Middle frontal gyrus (tissue), 1 donor: ENCODE results near the gene MND1.

Experiments
- DNase-seq: peaks from one replicate; pipeline ENCODE4 v3.0.0-alpha.2; 2015; ENCODE audit warnings: low spot score; ENCODE audit errors: extremely low spot score

Gene MND1

DNA sequence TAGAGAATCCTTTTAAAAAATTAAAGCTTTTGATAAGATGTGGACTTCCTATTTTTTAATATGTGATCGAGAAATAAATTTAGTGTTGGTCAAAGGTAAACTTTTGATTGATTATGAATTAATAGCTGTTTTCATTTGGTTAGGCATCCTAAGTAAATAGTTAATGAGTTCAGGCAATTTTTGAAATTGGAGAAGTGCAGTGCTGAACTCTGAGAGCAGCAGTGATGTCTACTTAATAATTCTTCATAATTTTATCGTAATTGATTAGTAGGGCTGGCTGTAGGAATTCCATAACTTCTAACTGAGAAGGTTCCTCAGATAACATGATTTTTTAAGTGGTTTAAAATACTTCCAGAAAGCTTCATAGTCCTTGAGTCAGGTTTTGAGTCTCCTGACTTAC lies 1.5 kb downstream of the MND1 start:
- no peak for DNase-seq

DNA sequence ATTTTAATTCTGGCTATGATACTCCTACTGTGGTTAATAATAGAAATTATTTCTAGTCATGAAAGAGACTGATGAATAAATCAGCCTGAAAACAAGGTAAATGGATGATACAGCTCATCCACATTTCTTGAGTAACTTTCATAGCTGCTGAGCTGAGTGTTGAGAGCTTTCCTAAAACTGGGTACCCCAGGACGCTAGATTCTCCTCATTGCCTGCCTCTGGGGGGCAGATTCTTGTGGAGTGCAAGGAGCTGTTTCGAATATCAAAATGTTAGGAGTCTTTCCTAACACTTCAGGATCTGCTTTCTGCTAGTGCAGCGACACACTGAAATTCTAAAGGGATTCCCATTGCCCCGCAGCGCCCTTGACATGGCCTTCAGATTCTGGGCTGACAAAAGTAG lies 2.1 kb downstream of the MND1 start:
- DNase-seq, result no peak

DNA sequence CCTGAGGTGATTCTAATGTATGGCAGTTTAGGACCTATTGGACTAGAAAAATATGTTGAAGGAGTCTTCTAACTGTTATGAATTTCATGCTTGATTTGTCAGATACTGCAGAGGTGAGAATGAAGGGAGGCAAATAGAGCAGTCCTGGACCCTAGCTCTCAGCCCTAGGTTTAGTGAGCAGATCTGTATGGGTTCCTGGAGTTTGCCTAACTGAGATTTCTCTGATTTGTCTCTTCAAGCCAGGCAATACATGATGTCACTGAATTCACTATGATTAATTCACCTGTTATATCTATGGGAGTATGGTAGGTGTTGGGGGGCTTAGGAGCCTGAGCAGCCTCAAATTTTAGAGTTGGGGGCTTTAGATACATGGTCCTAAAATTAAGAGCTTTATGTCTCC lies 2.6 kb downstream of the MND1 start:
- no peak for DNase-seq

DNA sequence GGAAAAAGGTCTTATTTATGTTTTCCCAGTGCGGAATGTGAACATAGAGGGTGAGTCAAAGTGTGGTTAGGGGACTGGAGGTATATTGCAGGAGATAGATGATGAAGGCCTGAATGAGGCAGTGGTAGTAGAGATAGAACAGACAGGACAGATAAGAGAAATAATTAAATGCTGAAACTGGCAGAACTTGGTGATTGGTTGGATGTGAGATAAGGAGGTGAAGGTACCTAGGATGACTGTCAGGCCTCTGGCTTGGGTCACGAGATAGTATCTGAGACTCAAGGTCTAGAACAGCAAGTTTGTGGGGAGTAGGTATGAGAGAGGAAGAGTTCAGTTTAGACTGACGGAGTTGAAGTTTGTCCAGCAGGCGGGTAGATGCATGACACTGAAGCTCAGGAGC lies 3.5 kb downstream of the MND1 start:
- DNase-seq, result no peak

DNA sequence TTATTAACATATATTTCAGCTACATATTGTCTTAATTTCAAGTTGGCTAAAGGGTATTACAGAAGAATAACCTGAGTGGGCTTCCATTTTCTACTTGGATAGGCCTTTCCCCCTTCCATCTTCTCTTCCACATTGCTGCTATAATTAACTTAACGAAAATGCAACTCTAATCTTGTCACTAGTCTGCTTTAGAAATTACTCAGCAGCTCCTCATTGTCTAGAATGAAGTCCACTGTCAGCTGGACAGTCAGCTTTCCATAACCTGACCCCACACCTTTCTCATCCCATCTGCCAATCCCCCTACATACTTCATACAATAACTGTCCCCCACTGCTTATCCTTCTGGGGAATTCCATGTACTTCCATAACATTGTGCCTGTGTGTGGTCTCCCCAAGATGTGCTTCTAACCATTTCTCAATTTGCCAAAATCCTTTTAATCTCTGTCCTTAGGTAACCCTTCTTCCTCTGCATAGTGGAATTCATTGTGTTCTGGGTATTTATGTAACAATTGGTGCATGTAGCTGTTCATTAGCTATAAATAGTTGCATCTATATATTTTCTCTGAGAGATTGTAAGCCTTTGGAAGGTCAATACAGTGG lies 4.8 kb downstream of the MND1 start:
- DNase-seq, result no peak

DNA sequence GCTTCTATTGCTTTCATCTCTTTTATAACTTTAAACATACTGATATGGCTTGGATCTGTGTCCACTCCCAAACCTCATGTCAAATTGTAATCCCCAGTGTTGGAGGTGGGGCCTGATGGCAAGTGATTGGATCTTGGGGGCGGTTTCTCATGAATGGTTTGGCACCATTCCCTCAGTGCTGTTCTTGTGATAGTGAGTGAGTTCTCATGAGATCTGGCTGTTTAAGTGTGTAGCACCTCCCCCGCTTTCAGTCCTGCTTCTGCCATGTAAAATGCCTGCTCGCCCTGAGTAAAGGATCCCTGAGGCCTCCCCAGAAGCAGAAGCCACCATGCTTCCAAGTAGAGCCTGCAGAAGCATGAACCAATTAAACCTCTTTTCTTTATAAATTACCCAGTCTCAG lies 17.7 kb downstream of the MND1 start:
- no peak for DNase-seq

DNA sequence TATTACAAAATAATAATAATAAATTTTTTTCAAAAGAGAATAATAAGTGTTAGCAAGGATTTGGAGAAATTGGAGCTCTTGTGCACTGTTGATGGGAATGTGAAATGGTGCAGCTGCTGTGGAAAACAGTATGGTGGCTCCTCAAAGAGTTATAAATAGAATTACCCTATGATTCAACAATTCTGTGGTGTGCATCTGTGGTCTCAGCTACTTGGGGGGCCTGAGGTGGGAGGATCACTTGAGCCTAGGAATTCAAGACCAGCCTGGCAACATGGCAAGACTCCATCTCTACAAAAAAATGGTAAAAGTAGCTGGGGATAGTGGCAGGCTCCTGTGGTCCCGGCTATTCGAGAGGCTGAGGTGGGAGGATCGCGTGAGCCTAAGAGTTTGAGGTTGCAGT lies 19.6 kb downstream of the MND1 start:
- DNase-seq, result no peak

DNA sequence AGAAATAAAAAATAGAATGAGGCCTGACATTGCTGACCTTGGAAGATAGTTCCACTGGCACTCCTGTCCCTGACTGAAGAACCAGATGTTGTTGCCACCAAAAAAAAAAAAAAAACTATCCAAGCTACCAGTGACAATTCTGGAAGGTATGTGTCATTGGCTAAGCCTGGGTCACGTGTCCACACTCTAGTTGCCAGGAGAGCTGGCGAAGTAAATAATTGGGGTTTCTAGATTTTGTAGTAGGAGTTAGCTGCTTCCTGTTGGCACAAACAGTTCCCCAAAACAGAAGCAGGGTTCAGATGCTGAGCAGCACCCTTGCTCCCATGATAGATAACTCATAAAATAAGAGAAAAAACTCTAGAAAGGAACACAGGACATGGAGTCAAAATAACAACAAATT lies 20.5 kb downstream of the MND1 start:
- DNase-seq, result no peak

DNA sequence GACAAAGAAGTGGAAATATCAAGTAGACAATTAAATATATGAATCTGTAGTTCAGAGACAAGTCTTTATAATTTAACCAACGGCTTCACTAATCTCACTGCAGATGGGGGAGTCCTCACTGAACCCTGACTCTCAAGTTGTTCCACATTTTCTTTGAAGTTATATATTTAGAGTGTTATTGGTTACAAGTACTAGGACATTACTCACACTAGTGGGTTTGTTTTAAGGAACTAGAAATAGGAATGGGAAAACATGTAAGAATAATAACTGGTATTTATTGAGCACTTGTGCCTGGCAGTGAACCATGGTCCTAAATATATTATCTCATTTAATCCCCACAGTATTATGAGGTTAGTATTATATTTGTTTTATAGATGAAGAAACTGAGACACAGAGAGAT lies 22.0 kb downstream of the MND1 start:
- no peak for DNase-seq

DNA sequence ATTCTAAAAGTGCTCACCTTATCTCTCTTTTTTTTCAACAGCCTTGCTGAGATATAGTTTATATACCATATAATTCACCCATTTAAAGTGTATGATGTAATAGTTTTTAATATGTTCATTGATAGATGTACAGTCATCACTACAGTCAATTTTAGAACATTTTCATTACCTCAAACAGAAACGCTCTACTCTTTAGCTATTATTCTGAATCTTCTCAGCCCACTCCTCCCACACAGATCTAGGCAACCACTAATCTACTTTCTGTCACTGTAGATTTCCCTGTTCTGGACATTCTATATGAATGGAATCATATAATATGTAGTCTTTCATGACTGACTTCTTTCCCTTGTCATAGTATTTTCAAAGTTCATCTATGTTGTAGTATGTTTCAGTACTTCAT lies 22.6 kb downstream of the MND1 start:
- no peak for DNase-seq

DNA sequence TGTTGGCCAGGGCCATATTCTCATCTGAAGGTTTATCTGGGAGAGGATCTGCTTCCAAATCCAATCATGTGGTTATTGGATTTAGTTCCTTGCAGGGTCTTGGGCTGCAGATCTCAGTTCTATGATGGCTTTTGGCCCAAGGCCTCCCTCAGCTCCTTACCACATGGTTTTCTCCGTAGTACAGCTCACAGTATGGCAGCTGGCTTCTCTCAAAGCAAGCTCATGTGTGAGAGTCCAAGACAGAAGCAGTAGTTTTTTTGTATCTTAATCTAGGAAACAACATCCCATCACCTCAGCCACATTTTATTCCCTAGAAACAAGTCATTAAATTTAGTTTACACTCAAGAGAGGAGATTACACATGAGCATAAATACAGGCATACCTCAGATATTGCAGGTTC lies 24.5 kb downstream of the MND1 start:
- DNase-seq, result no peak

DNA sequence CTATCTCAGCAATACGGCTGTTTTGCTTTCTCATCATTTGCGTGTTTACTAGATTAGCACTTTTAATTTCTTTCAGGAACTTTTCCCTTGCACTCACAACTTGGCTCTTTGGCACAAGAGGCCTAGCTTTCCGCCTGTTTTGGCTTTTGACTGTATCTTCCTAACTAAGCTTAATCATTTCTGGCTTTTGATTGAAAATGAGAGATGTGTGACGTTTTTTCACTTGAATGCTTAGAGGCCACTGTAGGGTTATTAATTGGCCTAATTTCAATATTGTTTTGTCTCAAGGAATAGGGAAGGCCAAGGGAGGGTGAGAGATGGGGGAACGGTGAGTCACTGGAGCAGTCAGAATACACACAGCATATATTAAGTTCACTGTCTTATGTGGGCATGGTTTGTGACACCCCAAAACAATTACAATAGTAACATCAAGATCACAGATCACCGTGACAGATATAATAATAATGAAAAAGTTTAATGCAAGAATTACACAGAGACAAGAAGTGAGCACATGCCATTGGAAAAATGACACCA lies 27.3 kb downstream of the MND1 start:
- no peak for DNase-seq

DNA sequence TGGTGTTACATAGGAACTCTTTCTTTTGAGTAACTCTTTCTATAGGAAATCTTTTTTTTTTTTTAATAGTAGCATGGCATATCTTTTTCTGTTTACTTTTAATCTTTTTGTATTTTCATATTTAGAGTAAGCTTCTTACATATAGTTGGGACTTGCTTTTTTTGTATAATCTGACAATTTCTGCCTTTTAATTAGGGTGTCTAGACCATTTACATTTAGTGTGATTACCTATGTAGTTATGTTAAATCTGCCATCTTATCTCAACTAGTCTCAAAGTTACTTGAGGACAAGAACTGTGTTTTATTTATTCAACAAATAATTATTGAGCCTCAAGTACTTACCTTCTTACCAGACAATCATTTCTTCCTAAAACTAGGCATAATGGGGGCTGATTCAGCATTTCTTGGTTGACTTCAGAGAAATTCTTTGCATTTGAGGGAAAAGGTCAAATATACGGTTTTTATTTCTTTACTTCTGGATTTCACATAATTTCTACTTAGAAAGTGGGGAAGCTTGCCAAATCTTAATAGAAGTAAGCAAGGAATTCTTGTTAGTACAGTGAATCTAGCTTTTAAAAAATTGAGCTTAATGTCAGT lies 28.6 kb downstream of the MND1 start:
- DNase-seq, result no peak

DNA sequence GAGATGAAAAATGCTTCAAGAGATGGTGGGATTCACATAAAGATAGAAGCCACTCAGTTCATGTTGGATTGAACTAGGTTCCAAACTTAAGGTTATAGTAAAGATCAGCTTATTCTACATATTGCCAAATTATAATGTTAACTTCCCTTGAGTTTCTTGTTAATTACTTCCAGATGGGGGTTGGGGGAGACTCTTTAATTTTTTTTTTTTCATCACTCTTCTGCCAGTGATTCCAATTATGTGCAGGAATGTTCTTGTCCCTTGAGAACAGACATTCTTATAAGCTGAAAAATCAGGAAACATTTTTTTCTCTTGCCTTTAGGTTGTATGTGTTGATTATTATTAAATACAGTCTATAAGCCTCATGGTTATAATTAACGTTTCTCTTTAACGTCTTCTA lies 30.0 kb downstream of the MND1 start:
- DNase-seq, result no peak

DNA sequence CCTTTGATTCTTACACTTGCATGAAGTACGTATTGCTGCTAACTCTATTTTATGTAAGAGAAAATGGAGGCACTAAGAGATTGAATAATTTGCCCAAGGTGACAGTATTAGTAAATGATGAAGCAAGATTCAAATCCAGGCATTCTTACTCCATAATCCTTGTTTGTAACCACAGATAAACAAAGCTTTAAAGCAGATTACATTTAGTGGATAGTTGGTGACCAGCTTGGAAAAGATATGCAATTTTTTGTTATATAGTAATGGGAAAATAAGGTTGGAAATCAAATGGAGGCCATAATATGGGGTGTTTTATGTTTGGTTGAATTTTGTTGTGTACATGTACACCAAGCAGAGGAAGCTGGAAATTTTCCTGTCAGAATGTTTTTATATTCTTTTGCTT lies 30.8 kb downstream of the MND1 start:
- no peak for DNase-seq

DNA sequence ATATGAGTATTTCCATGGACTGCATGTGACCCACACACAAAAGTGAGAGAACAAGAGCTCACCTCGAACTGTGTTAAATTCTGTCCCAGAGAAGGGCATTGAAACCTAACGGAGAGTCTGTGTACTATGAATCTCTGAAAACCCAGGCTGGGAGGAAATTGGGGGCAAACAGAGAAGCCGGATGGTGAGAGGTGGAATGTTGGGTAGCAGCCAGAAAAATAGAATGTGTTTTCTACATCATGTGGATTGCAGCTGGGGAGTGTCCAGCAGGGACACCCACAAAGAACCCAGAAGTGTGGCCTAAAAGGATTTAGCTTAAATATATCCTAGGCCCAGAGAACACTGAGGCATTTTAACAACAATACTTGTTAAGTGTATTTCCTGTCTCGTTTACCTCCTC lies 38.6 kb downstream of the MND1 start:
- DNase-seq, result no peak

DNA sequence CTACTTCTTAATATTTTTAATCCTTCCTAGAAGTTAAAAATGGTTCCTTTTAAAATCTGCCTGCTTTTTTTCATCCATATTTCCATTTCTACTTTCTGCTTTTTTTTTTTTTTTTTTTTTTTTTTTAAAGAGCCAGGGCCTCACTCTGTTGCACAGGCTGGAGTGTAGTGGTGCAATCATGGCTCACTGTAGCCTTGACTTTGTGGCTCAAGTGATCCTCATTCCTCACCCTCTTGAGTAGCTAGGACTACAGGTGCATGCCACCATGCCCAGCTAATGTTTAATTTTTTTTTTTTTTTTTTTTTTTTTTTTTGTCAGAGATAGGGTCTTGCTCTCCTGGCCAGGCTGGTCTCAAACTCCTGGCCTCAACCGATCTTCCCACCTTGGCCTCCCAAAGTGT lies 39.7 kb downstream of the MND1 start:
- no peak for DNase-seq

DNA sequence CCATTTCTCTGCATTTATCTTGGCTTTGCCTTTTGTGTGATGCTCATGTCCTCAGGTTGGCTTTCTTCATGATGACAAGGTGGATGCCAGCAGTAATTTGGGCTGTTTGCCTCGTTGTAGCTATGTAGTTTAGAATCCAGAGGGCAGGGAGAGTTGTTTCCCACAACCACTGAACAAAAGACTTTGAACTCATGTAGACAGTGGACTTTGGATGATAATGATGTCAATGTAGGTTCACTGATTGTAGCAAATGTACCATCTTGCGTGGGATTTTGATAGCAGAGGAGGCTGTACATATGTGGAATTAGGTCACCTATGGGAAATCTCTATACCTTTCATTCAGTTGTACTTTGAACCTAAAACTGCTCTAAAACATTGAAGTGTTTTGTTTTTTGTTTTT lies 41.3 kb downstream of the MND1 start:
- DNase-seq, result no peak

DNA sequence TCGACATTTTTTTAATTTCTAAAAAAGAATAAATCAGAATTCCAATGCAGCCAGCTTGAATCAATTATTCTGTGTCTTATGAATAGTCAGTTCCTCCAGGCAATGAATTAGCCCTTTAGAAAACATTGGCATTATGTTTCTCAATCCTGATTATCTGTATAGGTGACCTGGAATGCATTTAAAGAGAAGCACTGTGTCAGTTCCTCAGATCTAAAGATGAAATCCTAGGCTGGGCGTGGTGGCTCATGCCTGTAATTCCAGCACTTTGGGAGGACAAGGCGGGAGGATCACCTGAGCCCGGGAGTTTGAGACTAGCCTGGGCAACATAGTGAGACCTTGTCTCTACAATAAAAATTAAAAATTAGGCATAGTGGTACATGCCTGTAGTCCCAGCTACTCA lies 43.5 kb downstream of the MND1 start:
- DNase-seq, result no peak

DNA sequence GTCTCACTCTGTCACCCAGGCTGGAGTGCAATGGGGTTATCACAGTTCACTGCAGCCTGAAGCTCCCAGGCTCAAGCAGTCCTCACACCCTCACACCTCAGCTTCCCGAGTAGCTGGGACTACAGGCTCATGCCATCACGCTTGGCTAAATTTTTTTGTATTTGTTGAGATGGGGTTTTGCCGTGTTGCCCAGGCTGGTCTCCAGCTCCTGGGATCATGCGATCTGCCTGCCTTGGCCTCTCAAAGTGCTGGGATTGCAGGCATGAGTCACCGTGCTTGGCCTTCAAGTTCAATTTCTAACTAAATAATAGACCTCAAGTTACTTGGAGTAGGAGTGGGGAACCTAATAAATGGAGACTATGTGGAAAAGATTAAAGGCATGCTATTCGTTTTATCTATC lies 48.9 kb downstream of the MND1 start:
- DNase-seq, result no peak

DNA sequence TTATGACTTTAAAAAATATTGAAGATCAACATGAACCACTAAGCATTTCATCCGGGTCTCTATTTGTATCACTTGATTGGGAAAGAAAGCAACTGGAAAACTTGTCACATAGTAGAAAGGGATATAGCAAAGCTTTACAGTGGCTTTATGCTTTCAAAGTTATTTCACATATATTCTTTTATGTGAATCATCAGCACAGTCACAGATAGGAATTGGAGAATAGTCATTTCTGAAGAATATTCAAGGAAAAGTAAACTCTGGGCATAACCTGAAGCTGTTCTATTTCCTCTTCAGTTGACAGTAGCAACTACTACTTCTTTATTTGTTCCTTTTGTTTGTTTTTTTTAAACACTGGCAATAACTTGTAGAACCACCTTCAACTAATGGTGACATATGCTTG lies 50.5 kb downstream of the MND1 start:
- DNase-seq, result no peak

DNA sequence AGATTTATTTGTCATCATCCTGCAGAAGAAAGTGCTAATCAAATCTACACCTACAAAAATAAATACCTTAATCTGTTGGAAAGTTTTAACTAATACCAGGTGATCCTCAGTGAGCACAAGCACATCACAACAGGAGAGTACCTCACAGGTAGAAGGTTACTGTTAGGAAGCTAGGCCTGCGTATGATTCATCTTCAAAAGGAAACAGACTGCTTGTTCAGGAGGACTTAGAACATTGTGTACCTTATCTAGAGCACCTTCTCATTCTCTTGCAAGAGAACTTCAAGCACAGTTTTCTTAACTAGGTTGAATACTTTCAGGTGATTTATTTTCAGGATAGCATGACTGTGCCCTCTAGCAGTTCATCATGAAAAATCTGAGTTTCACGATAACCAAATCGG lies 54.2 kb downstream of the MND1 start:
- DNase-seq, result no peak

DNA sequence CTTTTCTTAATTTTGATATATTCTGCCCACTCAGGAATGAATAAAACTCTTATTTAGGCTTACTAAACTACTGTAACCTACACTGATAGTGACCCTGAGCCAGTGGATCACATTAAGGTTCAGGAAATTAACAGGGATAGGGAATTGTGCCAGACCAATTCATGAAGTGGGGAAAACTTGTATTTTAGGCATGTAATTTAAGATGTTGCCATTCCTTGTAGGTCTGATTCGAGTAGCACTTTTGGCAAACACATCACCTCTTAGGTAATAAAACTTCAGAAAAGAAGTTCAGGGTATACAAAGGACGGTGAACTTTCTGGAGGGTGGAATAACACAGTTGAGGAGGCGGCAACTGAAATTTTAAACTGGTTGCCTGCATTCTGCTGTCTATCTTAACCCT lies 54.9 kb downstream of the MND1 start:
- DNase-seq, result no peak

DNA sequence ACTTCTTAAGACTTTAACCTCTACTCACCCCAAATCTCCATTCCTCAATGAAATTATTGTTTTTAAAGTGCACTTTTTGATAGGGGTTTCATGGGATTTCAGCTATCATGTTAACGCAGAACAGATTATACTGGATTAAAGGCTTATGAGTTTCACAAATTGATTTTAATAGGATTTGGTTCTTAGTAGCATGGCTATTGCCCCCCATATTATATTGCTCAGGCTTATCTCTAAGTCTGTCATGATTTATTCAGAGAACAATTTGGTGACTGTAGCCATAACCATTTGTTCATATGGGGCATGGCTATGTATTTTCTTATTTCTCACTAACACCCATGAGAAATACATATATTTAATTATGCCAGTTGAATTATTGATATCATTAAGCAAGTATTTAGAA lies 57.0 kb downstream of the MND1 start:
- DNase-seq, result no peak
